IMR-90 (cell line): ENCODE data around the gene COTL1. TPM values are rescaled to one million over a fixed set of nuclear protein-coding genes. Genes with fewer than 3 reads are reported as not detected.

Source experiments
- ATAC-seq: fragments of 200-7000 bp; cut with Tn5 transposase; 2 replicates; pipeline ENCODE4 v1.9.1; 2020; ENCODE audit warnings: low read depth, mild to moderate bottlenecking, moderate library complexity
- BruUV-seq: library from RNA; stranded (reverse); fragments of 400-500 nt; replicated peaks from 2 replicates; lab custom pipeline; 2021; lab: Mats Ljungman, UMichigan
- CTCF ChIA-PET: fragments of 300-600 bp; formaldehyde crosslinking; extraction: SDS; loops from one replicate; lab custom pipeline; 2021; ENCODE audit warnings: antibody characterized with exemption; lab: Yijun Ruan, JAX
- POLR2A ChIA-PET: fragments of 300-600 bp; sonication (Branson Sonifier 250); formaldehyde crosslinking; loops from one replicate; lab custom pipeline; 2022; ENCODE audit warnings: antibody characterized with exemption; ENCODE audit not compliant: unreplicated experiment; lab: Charles Lee
- DNase-seq: peaks from one replicate; pipeline ENCODE4 v3.0.0; 2013
- H2AFZ ChIP-seq: replicated peaks from 2 replicates; pipeline ENCODE3; 2013; ENCODE audit warnings: low read length, mild to moderate bottlenecking; ENCODE audit not compliant: poor library complexity
- H2AK5ac ChIP-seq: 2 replicates; pipeline ENCODE4 v1.6.1; 2013; ENCODE audit warnings: low read depth, low read length, inconsistent platforms
- H2AK9ac ChIP-seq: replicated peaks from 2 replicates; pipeline ENCODE3; 2013; ENCODE audit warnings: mild to moderate bottlenecking, low read depth, low read length, moderate library complexity; ENCODE audit not compliant: poor library complexity
- H2BK120ac ChIP-seq: 2 replicates; pipeline ENCODE4 v1.6.1; 2013; ENCODE audit warnings: low read depth, low read length, inconsistent platforms
- H2BK15ac ChIP-seq: 3 replicates; pipeline ENCODE4 v1.6.1; 2013; ENCODE audit warnings: low read depth, low read length, inconsistent platforms
- H2BK20ac ChIP-seq: 2 replicates; pipeline ENCODE4 v1.6.1; 2013; ENCODE audit warnings: low read depth, mild to moderate bottlenecking, inconsistent platforms, low read length, moderate library complexity
- H2BK5ac ChIP-seq: 2 replicates; pipeline ENCODE4 v1.6.1; 2013; ENCODE audit warnings: mild to moderate bottlenecking, low read depth, low read length, inconsistent platforms; ENCODE audit not compliant: poor library complexity, severe bottlenecking
- H3K14ac ChIP-seq: replicated peaks from 2 replicates; pipeline ENCODE4 v1.6.1; 2013; ENCODE audit warnings: low read depth, low read length, inconsistent platforms
- H3K18ac ChIP-seq: 2 replicates; pipeline ENCODE4 v1.6.1; 2013; ENCODE audit warnings: low read depth, low read length, control low read depth
- H3K23ac ChIP-seq: 2 replicates; pipeline ENCODE4 v1.6.1; 2013; ENCODE audit warnings: low read depth, low read length, inconsistent platforms
- H3K27ac ChIP-seq: 2 replicates; pipeline ENCODE4 v1.5.1; 2013; ENCODE audit warnings: mild to moderate bottlenecking, control low read depth, low read length; ENCODE audit not compliant: insufficient read depth
- H3K27me3 ChIP-seq: 2 replicates; pipeline ENCODE4 v1.6.1; 2013; ENCODE audit warnings: low read length; ENCODE audit not compliant: control insufficient read depth, insufficient read depth
- H3K36me3 ChIP-seq: 2 replicates; pipeline ENCODE4 v1.6.1; 2013; ENCODE audit warnings: low read length, mixed read lengths; ENCODE audit not compliant: control insufficient read depth, insufficient read depth
- H3K4ac ChIP-seq: 2 replicates; pipeline ENCODE4 v1.6.1; 2013; ENCODE audit warnings: low read depth, low read length, inconsistent platforms
- H3K4me1 ChIP-seq: 2 replicates; pipeline ENCODE4 v1.6.1; 2013; ENCODE audit warnings: low read length, mixed read lengths; ENCODE audit not compliant: control insufficient read depth, insufficient read depth
- H3K4me2 ChIP-seq: 2 replicates; pipeline ENCODE4 v1.6.1; 2013; ENCODE audit warnings: low read depth, mild to moderate bottlenecking, control low read depth, low read length, moderate library complexity
- H3K4me3 ChIP-seq: 2 replicates; pipeline ENCODE4 v1.5.1; 2013; ENCODE audit warnings: low read depth, mild to moderate bottlenecking, control low read depth, low read length, moderate library complexity; ENCODE audit not compliant: insufficient read depth
- H3K56ac ChIP-seq: 2 replicates; pipeline ENCODE4 v1.6.1; 2013; ENCODE audit warnings: low read length, inconsistent platforms; ENCODE audit not compliant: insufficient read depth; ENCODE audit errors: extremely low read depth
- H3K79me1 ChIP-seq, 2 experiments: 2 replicates each; pipeline ENCODE4 v1.6.1; 2013; ENCODE audit warnings: low read length in 2 of 2, inconsistent platforms in 1 of 2, low read depth in 1 of 2
- H3K9ac ChIP-seq: 2 replicates; pipeline ENCODE4 v1.6.1; 2013; ENCODE audit warnings: low read depth, low read length, control low read depth
- H3K9me1 ChIP-seq: 2 replicates; pipeline ENCODE4 v1.6.1; 2013; ENCODE audit warnings: low read length, inconsistent platforms; ENCODE audit not compliant: insufficient read depth
- H3K9me3 ChIP-seq: 2 replicates; pipeline ENCODE4 v1.6.1; 2013; ENCODE audit warnings: low read length; ENCODE audit not compliant: control insufficient read depth, insufficient read depth
- H4K20me1 ChIP-seq: 2 replicates; pipeline ENCODE4 v1.6.1; 2013; ENCODE audit warnings: low read length, inconsistent platforms; ENCODE audit not compliant: insufficient read depth
- H4K5ac ChIP-seq: 2 replicates; pipeline ENCODE4 v1.6.1; 2013; ENCODE audit warnings: mild to moderate bottlenecking, low read depth, low read length, control low read depth
- H4K8ac ChIP-seq, 2 experiments: 2 replicates each; pipeline ENCODE4 v1.6.1; 2013; ENCODE audit warnings: low read depth in 2 of 2, low read length in 2 of 2, control low read depth in 1 of 2, inconsistent platforms in 1 of 2
- H4K91ac ChIP-seq: 2 replicates; pipeline ENCODE4 v1.6.1; 2013; ENCODE audit warnings: low read depth, low read length, inconsistent platforms; ENCODE audit not compliant: insufficient read depth
- MXI1 ChIP-seq: IDR thresholded peaks from 2 replicates; pipeline ENCODE4 v1.6.1; 2012; ENCODE audit warnings: low read depth, mild to moderate bottlenecking, low read length, moderate library complexity, borderline replicate concordance
- WGBS, 2 experiments: methylation state at CpG; one replicate each; pipeline versions ENCODE4 v1.1.5 to v1.1.7; 2013; ENCODE audit warnings: missing lambda C conversion rate in 2 of 2; ENCODE audit not compliant: insufficient read length in 1 of 2; ENCODE audit errors: extremely low coverage in 2 of 2; 5-methylcytosine and 5-hydroxymethylcytosine counted together
- dilution Hi-C: fragments of 300-500 bp; cut with HindIII; formaldehyde crosslinking; loops from one replicate; pipeline ENCODE4 v1.14.3; 2018; ENCODE audit warnings: low sequenced_read_pairs; ENCODE audit not compliant: unreplicated experiment
- in situ Hi-C: fragments of 300-500 bp; cut with MboI; formaldehyde crosslinking; loops from 3 replicates; pipeline ENCODE4 v1.14.3; 2019; ENCODE audit warnings: low sequenced_read_pairs, inconsistent platforms, mixed read lengths
- intact Hi-C: fragments of 100-400 bp; cut with micrococcal nuclease; formaldehyde crosslinking; loops from 2 replicates; pipeline ENCODE4 v1.10.0; 2022
- polyA plus RNA-seq, 3 experiments: library from polyadenylated mRNA; depleted of rRNA; stranded (reverse); fragments of >200 nt; gene quantifications; 2 replicates each; pipeline ENCODE4 v1.2.3, GENCODE V29; 2012; ENCODE audit warnings: low replicate concordance in 1 of 3
- total RNA-seq: library from RNA; depleted of rRNA; stranded (reverse); fragments of >200 nt; gene quantifications from 2 replicates; pipeline ENCODE4 v1.2.3, GENCODE V29; 2012

The COTL1 gene
- total and polyA plus RNA-seq, 2 of the 4 experiments (the other 2 are of a cell fraction) = 144 to 258 TPM

- Histone ChIP-seq H3K27ac (no peak overlapping the region), H3K36me3 (no peaks in the 10 kb centered on the region), H4K8ac (no peak overlapping the region), H3K4me3 (no peak overlapping the region), H3K18ac (no peak overlapping the region), H4K5ac (no peak overlapping the region), H2AFZ (no peak overlapping the region), H3K4me2 (no peak overlapping the region), H3K14ac (no peak overlapping the region), H3K9ac (no peak overlapping the region), H3K27me3 (no peaks in the 10 kb centered on the region), H2BK20ac (no peak overlapping the region), H4K20me1 (peaks cover 3% of the 10 kb centered on the region; the same call in 1 of the 2 replicates), H2BK5ac (no peak overlapping the region), H3K9me1 (no peaks in the 10 kb centered on the region; the same call in 1 of the 2 replicates), H3K4me1 (no peaks in the 10 kb centered on the region), H4K91ac (no peak overlapping the region), H3K9me3 (no peaks in the 10 kb centered on the region), H3K4ac (no peak overlapping the region), H3K23ac (no peak overlapping the region), H2AK5ac (no peak overlapping the region), H3K56ac (no peak overlapping the region), H2BK15ac (no peak overlapping the region), H2AK9ac (no peak overlapping the region), H2BK120ac (no peak overlapping the region), H3K79me1 (no peaks in the 10 kb centered on the region)
- no peak for TF ChIP-seq MXI1
- in situ Hi-C loops (no loop called here), intact Hi-C loops (no loop called here), dilution Hi-C loops (no loop called here)
- 78% methylated on average over 6 of the region's 11 CpGs; no CpG with 5 or more reads in 1 of the 2 experiments for WGBS, 2 experiments
- ChIA-PET POLR2A (no interaction called here), CTCF (no interaction called here)
- BruUV-seq = no TSS peak
- ATAC-seq = no peak
- DNase-seq = no peak
Measured at GRCh38 chr16:84554627-84555328, 63.1 kb downstream of the COTL1 start.
